ENCODE results near the gene C5. TPM values are rescaled to one million over a fixed set of nuclear protein-coding genes. Genes with fewer than 3 reads are reported as not detected.

The C5 gene
- total and polyA plus RNA-seq, 2 experiments from 2014 or later = 0.31 TPM; not detected in 1

DNA sequence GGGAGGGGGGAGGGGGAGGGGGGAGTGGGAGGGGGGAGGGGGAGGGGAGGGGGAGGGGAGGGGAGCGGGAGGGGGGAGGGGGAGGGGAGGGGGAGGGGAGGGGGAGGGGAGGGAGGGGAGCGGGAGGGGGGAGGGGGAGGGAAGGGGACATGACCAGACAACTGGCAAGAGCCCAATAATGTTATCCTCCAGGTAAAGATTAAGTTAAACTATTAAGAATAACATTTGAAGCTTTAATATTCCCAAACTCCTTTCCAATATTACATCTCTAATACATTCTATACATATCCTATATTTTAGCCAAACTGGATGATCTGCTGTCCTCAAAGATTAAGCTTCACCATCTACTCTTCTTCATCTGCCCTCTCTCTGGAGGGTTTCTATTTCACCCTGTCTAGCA, 25.8 kb downstream of the C5 start:
- H3K79me2 ChIP-seq (replicated peaks; ENCODE audit: insufficient read depth) = no peaks in the 10 kb centered on the region
- Mint-ChIP-seq H3K4me3 (no peak overlapping the region), H3K36me3 (ENCODE audit: low read depth) (no peaks in the 10 kb centered on the region), H3K9me3 (no peaks in the 10 kb centered on the region), H3K27me3 (ENCODE audit: insufficient read depth, low read depth, poor library complexity) (no peaks in the 10 kb centered on the region), H3K4me1 (no peaks in the 10 kb centered on the region), H3K27ac (no peak overlapping the region)
- H3F3A ChIP-seq (replicated peaks; ENCODE audit: low read depth) = no peaks in the 10 kb centered on the region
- H3K27me3 ChIP-seq (ENCODE audit: insufficient read depth) = no peaks in the 10 kb centered on the region
- ATAC-seq = no peak
- no peaks in the 10 kb centered on the region for H3K36me3 ChIP-seq (ENCODE audit: insufficient read depth)
- no peak for TF ChIP-seq JUNB (IDR thresholded peaks at IDR 0.05; ENCODE audit: unreplicated experiment)
- TF ChIP-seq, protein P1, sequence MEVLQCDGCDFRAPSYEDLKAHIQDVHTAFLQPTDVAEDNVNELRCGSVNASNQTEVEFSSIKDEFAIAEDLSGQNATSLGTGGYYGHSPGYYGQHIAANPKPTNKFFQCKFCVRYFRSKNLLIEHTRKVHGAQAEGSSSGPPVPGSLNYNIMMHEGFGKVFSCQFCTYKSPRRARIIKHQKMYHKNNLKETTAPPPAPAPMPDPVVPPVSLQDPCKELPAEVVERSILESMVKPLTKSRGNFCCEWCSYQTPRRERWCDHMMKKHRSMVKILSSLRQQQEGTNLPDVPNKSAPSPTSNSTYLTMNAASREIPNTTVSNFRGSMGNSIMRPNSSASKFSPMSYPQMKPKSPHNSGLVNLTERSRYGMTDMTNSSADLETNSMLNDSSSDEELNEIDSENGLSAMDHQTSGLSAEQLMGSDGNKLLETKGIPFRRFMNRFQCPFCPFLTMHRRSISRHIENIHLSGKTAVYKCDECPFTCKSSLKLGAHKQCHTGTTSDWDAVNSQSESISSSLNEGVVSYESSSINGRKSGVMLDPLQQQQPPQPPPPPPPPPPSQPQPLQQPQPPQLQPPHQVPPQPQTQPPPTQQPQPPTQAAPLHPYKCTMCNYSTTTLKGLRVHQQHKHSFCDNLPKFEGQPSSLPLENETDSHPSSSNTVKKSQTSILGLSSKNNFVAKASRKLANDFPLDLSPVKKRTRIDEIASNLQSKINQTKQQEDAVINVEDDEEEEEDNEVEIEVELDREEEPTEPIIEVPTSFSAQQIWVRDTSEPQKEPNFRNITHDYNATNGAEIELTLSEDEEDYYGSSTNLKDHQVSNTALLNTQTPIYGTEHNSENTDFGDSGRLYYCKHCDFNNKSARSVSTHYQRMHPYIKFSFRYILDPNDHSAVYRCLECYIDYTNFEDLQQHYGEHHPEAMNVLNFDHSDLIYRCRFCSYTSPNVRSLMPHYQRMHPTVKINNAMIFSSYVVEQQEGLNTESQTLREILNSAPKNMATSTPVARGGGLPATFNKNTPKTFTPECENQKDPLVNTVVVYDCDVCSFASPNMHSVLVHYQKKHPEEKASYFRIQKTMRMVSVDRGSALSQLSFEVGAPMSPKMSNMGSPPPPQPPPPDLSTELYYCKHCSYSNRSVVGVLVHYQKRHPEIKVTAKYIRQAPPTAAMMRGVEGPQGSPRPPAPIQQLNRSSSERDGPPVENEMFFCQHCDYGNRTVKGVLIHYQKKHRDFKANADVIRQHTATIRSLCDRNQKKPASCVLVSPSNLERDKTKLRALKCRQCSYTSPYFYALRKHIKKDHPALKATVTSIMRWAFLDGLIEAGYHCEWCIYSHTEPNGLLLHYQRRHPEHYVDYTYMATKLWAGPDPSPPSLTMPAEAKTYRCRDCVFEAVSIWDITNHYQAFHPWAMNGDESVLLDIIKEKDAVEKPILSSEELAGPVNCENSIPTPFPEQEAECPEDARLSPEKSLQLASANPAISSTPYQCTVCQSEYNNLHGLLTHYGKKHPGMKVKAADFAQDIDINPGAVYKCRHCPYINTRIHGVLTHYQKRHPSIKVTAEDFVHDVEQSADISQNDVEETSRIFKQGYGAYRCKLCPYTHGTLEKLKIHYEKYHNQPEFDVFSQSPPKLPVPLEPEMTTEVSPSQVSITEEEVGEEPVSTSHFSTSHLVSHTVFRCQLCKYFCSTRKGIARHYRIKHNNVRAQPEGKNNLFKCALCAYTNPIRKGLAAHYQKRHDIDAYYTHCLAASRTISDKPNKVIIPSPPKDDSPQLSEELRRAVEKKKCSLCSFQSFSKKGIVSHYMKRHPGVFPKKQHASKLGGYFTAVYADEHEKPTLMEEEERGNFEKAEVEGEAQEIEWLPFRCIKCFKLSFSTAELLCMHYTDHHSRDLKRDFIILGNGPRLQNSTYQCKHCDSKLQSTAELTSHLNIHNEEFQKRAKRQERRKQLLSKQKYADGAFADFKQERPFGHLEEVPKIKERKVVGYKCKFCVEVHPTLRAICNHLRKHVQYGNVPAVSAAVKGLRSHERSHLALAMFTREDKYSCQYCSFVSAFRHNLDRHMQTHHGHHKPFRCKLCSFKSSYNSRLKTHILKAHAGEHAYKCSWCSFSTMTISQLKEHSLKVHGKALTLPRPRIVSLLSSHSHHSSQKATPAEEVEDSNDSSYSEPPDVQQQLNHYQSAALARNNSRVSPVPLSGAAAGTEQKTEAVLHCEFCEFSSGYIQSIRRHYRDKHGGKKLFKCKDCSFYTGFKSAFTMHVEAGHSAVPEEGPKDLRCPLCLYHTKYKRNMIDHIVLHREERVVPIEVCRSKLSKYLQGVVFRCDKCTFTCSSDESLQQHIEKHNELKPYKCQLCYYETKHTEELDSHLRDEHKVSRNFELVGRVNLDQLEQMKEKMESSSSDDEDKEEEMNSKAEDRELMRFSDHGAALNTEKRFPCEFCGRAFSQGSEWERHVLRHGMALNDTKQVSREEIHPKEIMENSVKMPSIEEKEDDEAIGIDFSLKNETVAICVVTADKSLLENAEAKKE (CRISPR knock-in tag; IDR thresholded peaks at IDR 0.05) = no peak
- no peak for TF ChIP-seq STAT1 (IDR thresholded peaks at IDR 0.05; ENCODE audit: unreplicated experiment)
- no peak for TF ChIP-seq CREB1 (CRISPR knock-in tag; IDR thresholded peaks at IDR 0.05; ENCODE audit: low read depth)
- TF ChIP-seq NANOG (IDR thresholded peaks at IDR 0.05; ENCODE audit: borderline replicate concordance) = no peak
- TF ChIP-seq, protein P2, sequence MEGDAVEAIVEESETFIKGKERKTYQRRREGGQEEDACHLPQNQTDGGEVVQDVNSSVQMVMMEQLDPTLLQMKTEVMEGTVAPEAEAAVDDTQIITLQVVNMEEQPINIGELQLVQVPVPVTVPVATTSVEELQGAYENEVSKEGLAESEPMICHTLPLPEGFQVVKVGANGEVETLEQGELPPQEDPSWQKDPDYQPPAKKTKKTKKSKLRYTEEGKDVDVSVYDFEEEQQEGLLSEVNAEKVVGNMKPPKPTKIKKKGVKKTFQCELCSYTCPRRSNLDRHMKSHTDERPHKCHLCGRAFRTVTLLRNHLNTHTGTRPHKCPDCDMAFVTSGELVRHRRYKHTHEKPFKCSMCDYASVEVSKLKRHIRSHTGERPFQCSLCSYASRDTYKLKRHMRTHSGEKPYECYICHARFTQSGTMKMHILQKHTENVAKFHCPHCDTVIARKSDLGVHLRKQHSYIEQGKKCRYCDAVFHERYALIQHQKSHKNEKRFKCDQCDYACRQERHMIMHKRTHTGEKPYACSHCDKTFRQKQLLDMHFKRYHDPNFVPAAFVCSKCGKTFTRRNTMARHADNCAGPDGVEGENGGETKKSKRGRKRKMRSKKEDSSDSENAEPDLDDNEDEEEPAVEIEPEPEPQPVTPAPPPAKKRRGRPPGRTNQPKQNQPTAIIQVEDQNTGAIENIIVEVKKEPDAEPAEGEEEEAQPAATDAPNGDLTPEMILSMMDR (conservative IDR thresholded peaks at IDR 0.05; ENCODE audit: low read depth in 2 of 2) = no peak
- H3K9me2 ChIP-seq (ENCODE audit: insufficient read depth) = no peaks in the 10 kb centered on the region
- no peak overlapping the region for H3K4me3 ChIP-seq
- no peaks in the 10 kb centered on the region for H3K4me1 ChIP-seq (ENCODE audit: insufficient read depth)
- no peak overlapping the region for H3K27ac ChIP-seq (ENCODE audit: low read depth)
- no peak overlapping the region for H2AFZ ChIP-seq
- DNase-seq (ENCODE audit: low spot score) = no peak
- H3K4me2 ChIP-seq = no peak overlapping the region
- no peaks in the 10 kb centered on the region for H4K20me1 ChIP-seq (replicated peaks; ENCODE audit: insufficient read depth)

All from GM23338 (cell line).